ENCODE results near the gene EDIL3.

Gene EDIL3

GRCh38 chr5:84092738-84093137 is 291.9 kb downstream of the EDIL3 start:
- H3K27me3 ChIP-seq (replicated peaks; ENCODE audit: control insufficient read depth, insufficient read depth, low read length, poor library complexity, severe bottlenecking), result no peaks in the 10 kb centered on the region
- no peak overlapping the region for H3K4me3 ChIP-seq (ENCODE audit: insufficient read depth, low read depth, low read length, poor library complexity, severe bottlenecking)
- no peaks in the 10 kb centered on the region for H3K36me3 ChIP-seq (ENCODE audit: control insufficient read depth, insufficient read depth, low read length)
- H3K9me3 ChIP-seq (ENCODE audit: control insufficient read depth, low read length), result no peaks in the 10 kb centered on the region
- H3K4me1 ChIP-seq (ENCODE audit: control insufficient read depth, insufficient read depth, low read length, poor library complexity, severe bottlenecking), result no peaks in the 10 kb centered on the region
- no peak overlapping the region for H3K27ac ChIP-seq (ENCODE audit: insufficient read depth, low read length, poor library complexity, severe bottlenecking)
- DNase-seq, result no peak

DNA sequence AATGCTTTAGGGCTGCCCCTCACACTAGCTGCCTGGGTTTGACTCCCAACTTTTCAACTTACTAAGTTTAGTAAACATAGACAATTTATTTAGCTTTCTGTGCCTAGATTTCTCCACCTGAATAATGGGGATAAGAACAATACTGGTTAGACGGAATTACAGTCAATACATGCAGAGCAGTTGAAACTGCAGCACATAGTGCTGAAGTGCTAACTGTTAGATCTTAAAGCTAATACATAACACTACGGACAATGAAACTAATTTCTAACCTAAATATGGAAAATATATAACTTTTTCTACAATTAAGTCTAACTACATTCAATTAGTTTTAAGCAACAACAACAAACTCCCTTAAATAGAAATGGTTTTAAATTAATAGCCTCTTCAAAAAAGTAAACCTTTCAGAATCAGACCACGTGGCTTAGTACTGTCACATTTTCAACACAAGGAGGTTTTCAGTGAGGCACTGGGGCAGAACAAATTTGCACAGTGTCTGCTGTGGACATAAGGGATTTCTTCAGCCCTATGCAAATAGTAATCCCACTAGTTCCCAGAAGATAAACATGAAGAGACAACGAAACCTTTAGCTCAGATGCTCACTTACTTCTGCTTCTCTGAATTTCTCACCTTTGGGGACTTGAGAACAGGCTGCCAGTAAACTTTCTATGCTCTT is 293.4 kb downstream of the EDIL3 start:
- no peaks in the 10 kb centered on the region for H3K9me3 ChIP-seq (ENCODE audit: control insufficient read depth, low read length)
- no peak for DNase-seq
- H3K36me3 ChIP-seq (ENCODE audit: control insufficient read depth, insufficient read depth, low read length), result no peaks in the 10 kb centered on the region
- H3K27ac ChIP-seq (ENCODE audit: insufficient read depth, low read length, poor library complexity, severe bottlenecking), result no peak overlapping the region
- no peak overlapping the region for H3K4me3 ChIP-seq (ENCODE audit: insufficient read depth, low read depth, low read length, poor library complexity, severe bottlenecking)
- no peaks in the 10 kb centered on the region for H3K27me3 ChIP-seq (replicated peaks; ENCODE audit: control insufficient read depth, insufficient read depth, low read length, poor library complexity, severe bottlenecking)
- H3K4me1 ChIP-seq (ENCODE audit: control insufficient read depth, insufficient read depth, low read length, poor library complexity, severe bottlenecking), result no peaks in the 10 kb centered on the region

DNA sequence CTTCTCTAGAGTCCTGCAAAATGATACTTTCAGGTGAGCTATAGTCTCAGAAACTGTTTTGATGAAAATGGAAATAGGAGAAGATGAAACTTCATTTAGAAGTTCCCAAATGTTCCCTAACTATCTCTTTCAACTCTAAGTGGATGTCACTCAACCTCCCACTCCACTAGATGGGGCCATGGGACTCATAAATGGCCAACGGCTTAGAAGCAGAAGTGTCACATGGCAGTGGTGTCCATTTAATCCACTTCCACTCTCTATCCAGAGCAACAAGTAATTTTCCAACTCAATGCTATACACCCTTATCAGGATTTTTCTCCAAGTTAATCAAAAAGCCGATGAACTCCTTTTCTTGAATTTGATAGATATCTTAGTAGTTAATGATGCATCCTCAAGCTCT is 295.7 kb downstream of the EDIL3 start:
- Histone ChIP-seq H3K9me3 (ENCODE audit: control insufficient read depth, low read length) (no peaks in the 10 kb centered on the region), H3K27ac (ENCODE audit: insufficient read depth, low read length, poor library complexity, severe bottlenecking) (no peak overlapping the region), H3K36me3 (ENCODE audit: control insufficient read depth, insufficient read depth, low read length) (no peaks in the 10 kb centered on the region), H3K4me1 (ENCODE audit: control insufficient read depth, insufficient read depth, low read length, poor library complexity, severe bottlenecking) (no peaks in the 10 kb centered on the region), H3K4me3 (ENCODE audit: insufficient read depth, low read depth, low read length, poor library complexity, severe bottlenecking) (no peak overlapping the region), H3K27me3 (replicated peaks; ENCODE audit: control insufficient read depth, insufficient read depth, low read length, poor library complexity, severe bottlenecking) (no peaks in the 10 kb centered on the region)
- DNase-seq, result no peak

GRCh38 chr5:84086511-84086910 is 298.2 kb downstream of the EDIL3 start:
- H3K27ac ChIP-seq (ENCODE audit: insufficient read depth, low read length, poor library complexity, severe bottlenecking), result no peak overlapping the region

DNA sequence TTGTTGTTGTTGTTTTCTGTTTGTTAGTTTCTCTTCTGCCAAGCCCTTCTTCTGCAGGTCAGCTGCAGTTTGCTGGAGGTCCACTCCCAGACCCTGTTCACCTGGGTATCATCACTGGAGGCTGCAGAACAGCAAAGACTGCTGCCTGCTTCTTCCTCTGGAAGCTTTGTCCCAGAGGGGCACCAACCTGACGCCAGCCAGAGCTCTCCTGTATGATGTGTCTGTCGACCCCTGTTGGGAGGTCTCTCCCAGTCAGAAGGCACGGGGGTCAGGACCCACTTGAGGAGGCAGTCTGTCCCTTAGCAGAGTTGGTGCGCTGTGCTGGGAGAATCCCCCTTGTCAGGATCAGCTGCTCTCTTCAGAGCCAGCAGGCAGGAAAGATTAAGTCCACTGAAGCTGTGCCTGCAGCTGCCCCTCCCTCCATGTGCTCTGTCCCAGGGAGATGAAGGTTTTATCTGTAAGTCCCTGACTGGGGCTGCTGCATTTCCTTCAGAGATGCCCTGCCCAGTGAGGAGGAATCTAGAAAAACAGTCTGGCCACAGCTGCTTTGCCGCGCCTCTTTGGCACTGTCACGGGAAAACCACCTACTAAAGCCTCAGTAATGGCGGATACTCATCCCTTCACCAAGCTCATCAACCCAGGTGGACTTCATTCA is 299.2 kb downstream of the EDIL3 start:
- Histone ChIP-seq H3K9me3 (ENCODE audit: control insufficient read depth, low read length) (no peaks in the 10 kb centered on the region), H3K27ac (ENCODE audit: insufficient read depth, low read length, poor library complexity, severe bottlenecking) (no peak overlapping the region), H3K27me3 (replicated peaks; ENCODE audit: control insufficient read depth, insufficient read depth, low read length, poor library complexity, severe bottlenecking) (no peaks in the 10 kb centered on the region), H3K4me3 (ENCODE audit: insufficient read depth, low read depth, low read length, poor library complexity, severe bottlenecking) (no peak overlapping the region), H3K36me3 (ENCODE audit: control insufficient read depth, insufficient read depth, low read length) (no peaks in the 10 kb centered on the region), H3K4me1 (ENCODE audit: control insufficient read depth, insufficient read depth, low read length, poor library complexity, severe bottlenecking) (no peaks in the 10 kb centered on the region)
- no peak for DNase-seq

More at GRCh38 chr5:84086511-84086910, 298.2 kb downstream of the EDIL3 start:
- no peaks in the 10 kb centered on the region for H3K27me3 ChIP-seq (replicated peaks; ENCODE audit: control insufficient read depth, insufficient read depth, low read length, poor library complexity, severe bottlenecking)
- no peak overlapping the region for H3K4me3 ChIP-seq (ENCODE audit: insufficient read depth, low read depth, low read length, poor library complexity, severe bottlenecking)
- H3K4me1 ChIP-seq (ENCODE audit: control insufficient read depth, insufficient read depth, low read length, poor library complexity, severe bottlenecking), result no peaks in the 10 kb centered on the region
- no peaks in the 10 kb centered on the region for H3K36me3 ChIP-seq (ENCODE audit: control insufficient read depth, insufficient read depth, low read length)
- H3K9me3 ChIP-seq (ENCODE audit: control insufficient read depth, low read length), result no peaks in the 10 kb centered on the region
- no peak for DNase-seq

DNA sequence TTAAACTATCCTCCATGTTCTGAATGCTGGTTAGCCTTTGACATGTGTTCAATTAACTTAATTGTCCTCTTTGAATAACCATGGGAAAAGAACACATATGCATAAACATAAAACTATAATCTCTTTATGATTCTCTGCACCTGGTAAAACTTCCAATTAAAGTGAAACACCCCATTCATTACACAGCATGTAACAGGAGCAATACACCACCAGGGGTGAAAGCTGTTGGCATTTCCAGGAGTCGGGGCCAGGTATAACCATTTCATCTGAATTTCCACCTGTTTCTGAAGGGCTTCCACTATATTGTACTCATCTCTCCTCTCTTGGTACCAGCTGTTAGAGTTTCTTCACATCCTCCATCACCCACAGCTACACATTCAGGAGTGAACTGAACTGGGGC is 303.8 kb downstream of the EDIL3 start:
- DNase-seq, result no peak
- Histone ChIP-seq H3K27me3 (replicated peaks; ENCODE audit: control insufficient read depth, insufficient read depth, low read length, poor library complexity, severe bottlenecking) (no peaks in the 10 kb centered on the region), H3K9me3 (ENCODE audit: control insufficient read depth, low read length) (no peaks in the 10 kb centered on the region), H3K27ac (ENCODE audit: insufficient read depth, low read length, poor library complexity, severe bottlenecking) (no peak overlapping the region), H3K36me3 (ENCODE audit: control insufficient read depth, insufficient read depth, low read length) (no peaks in the 10 kb centered on the region), H3K4me1 (ENCODE audit: control insufficient read depth, insufficient read depth, low read length, poor library complexity, severe bottlenecking) (no peaks in the 10 kb centered on the region), H3K4me3 (ENCODE audit: insufficient read depth, low read depth, low read length, poor library complexity, severe bottlenecking) (no peak overlapping the region)

DNA sequence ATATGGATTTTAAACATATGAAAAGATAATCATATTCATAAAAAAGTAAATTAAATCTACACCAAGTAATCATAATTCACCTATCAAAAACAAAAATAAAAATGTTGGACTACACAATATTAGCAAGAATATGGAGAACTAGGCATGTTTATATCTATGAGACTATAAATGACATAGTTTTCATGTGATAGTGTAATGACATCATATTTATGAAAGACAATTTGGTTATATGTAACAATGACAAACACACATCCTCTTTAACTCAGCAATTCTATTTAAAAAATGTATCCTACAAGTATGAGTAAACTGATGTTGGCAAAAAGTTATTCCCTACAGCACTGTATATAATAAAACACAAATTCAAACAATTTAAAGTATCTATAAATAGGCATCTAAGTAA is 312.3 kb downstream of the EDIL3 start:
- Histone ChIP-seq H3K9me3 (ENCODE audit: control insufficient read depth, low read length) (no peaks in the 10 kb centered on the region), H3K27me3 (replicated peaks; ENCODE audit: control insufficient read depth, insufficient read depth, low read length, poor library complexity, severe bottlenecking) (no peaks in the 10 kb centered on the region), H3K4me1 (ENCODE audit: control insufficient read depth, insufficient read depth, low read length, poor library complexity, severe bottlenecking) (no peaks in the 10 kb centered on the region), H3K27ac (ENCODE audit: insufficient read depth, low read length, poor library complexity, severe bottlenecking) (no peak overlapping the region), H3K36me3 (ENCODE audit: control insufficient read depth, insufficient read depth, low read length) (no peaks in the 10 kb centered on the region), H3K4me3 (ENCODE audit: insufficient read depth, low read depth, low read length, poor library complexity, severe bottlenecking) (no peak overlapping the region)
- no peak for DNase-seq

- Histone ChIP-seq H3K27me3 (replicated peaks; ENCODE audit: control insufficient read depth, insufficient read depth, low read length, poor library complexity, severe bottlenecking) (no peaks in the 10 kb centered on the region), H3K4me1 (ENCODE audit: control insufficient read depth, insufficient read depth, low read length, poor library complexity, severe bottlenecking) (no peaks in the 10 kb centered on the region), H3K36me3 (ENCODE audit: control insufficient read depth, insufficient read depth, low read length) (no peaks in the 10 kb centered on the region), H3K4me3 (ENCODE audit: insufficient read depth, low read depth, low read length, poor library complexity, severe bottlenecking) (no peak overlapping the region), H3K9me3 (ENCODE audit: control insufficient read depth, low read length) (no peaks in the 10 kb centered on the region), H3K27ac (ENCODE audit: insufficient read depth, low read length, poor library complexity, severe bottlenecking) (no peak overlapping the region)
- DNase-seq, result no peak
These were observed 315.0 kb downstream of the EDIL3 start for GRCh38 chr5:84069608-84070179.

- Histone ChIP-seq H3K4me1 (ENCODE audit: control insufficient read depth, insufficient read depth, low read length, poor library complexity, severe bottlenecking) (no peaks in the 10 kb centered on the region), H3K9me3 (ENCODE audit: control insufficient read depth, low read length) (no peaks in the 10 kb centered on the region), H3K36me3 (ENCODE audit: control insufficient read depth, insufficient read depth, low read length) (no peaks in the 10 kb centered on the region), H3K4me3 (ENCODE audit: insufficient read depth, low read depth, low read length, poor library complexity, severe bottlenecking) (no peak overlapping the region), H3K27ac (ENCODE audit: insufficient read depth, low read length, poor library complexity, severe bottlenecking) (no peak overlapping the region), H3K27me3 (replicated peaks; ENCODE audit: control insufficient read depth, insufficient read depth, low read length, poor library complexity, severe bottlenecking) (no peaks in the 10 kb centered on the region)
- DNase-seq, result no peak
These were observed 321.6 kb downstream of the EDIL3 start for GRCh38 chr5:84063041-84063440.

- Histone ChIP-seq H3K4me3 (ENCODE audit: insufficient read depth, low read depth, low read length, poor library complexity, severe bottlenecking) (no peak overlapping the region), H3K36me3 (ENCODE audit: control insufficient read depth, insufficient read depth, low read length) (no peaks in the 10 kb centered on the region), H3K9me3 (ENCODE audit: control insufficient read depth, low read length) (no peaks in the 10 kb centered on the region), H3K27me3 (replicated peaks; ENCODE audit: control insufficient read depth, insufficient read depth, low read length, poor library complexity, severe bottlenecking) (no peaks in the 10 kb centered on the region), H3K27ac (ENCODE audit: insufficient read depth, low read length, poor library complexity, severe bottlenecking) (no peak overlapping the region), H3K4me1 (ENCODE audit: control insufficient read depth, insufficient read depth, low read length, poor library complexity, severe bottlenecking) (no peaks in the 10 kb centered on the region)
- no peak for DNase-seq
These were observed 325.0 kb downstream of the EDIL3 start for GRCh38 chr5:84059672-84060071.
